ENCODE data around the gene C19orf73. TPM values are rescaled to one million over a fixed set of nuclear protein-coding genes. Genes with fewer than 3 reads are reported as not detected.

The C19orf73 gene
- total RNA-seq, 1 experiment from 2014 or later = 1.5 TPM

- POLR2A ChIA-PET (ENCODE audit: unreplicated experiment) = no interaction called here
- intact Hi-C loops (cut with micrococcal nuclease; ENCODE audit: unreplicated experiment) = no loop called here
- H3K27ac ChIP-seq = no peak overlapping the region
Observed at GRCh38 chr19:49133621-49134454, 14.9 kb upstream of the C19orf73 start.

GRCh38 chr19:49132974-49133609, 14.1 kb upstream of the C19orf73 start:
- H3K4me1 ChIP-seq (replicated peaks; ENCODE audit: insufficient read depth) = peaks cover 4% of the 10 kb centered on the region; the same call in 1 of the 2 replicates
- H3F3A ChIP-seq (ENCODE audit: insufficient read depth, low read depth) = no peaks in the 10 kb centered on the region; the same call in 1 of the 2 replicates
- no peaks in the 10 kb centered on the region for H3K36me3 ChIP-seq (ENCODE audit: low read depth)
- ChIA-PET CTCF (no interaction called here), POLR2A (ENCODE audit: unreplicated experiment) (no interaction called here)
- DNase-seq = peak in 1 of 2 experiments; percentile 11
- H3K4me3 ChIP-seq = no peak overlapping the region
- no peak overlapping the region for H3K4me2 ChIP-seq
- H3K79me2 ChIP-seq (ENCODE audit: low read depth) = no peaks in the 10 kb centered on the region
- H4K20me1 ChIP-seq (ENCODE audit: insufficient read depth) = no peaks in the 10 kb centered on the region
- H3K27ac ChIP-seq = no peak overlapping the region
- intact Hi-C loops (cut with micrococcal nuclease; ENCODE audit: unreplicated experiment) = no loop called here
- H3K9me3 ChIP-seq (ENCODE audit: insufficient read depth, low read depth) = no peaks in the 10 kb centered on the region
- BruUV-seq (replicated peaks) = no TSS peak
- H3K9me2 ChIP-seq (ENCODE audit: insufficient read depth) = no peaks in the 10 kb centered on the region
- H2AFZ ChIP-seq = no peak overlapping the region
- no peak for TF ChIP-seq EZH2 (IDR thresholded peaks at IDR 0.05; ENCODE audit: low read depth)
- TF ChIP-seq CTCF (conservative IDR thresholded peaks at IDR 0.05) = no peak
- no peaks in the 10 kb centered on the region for H3K27me3 ChIP-seq (ENCODE audit: insufficient read depth, low read depth)

More at GRCh38 chr19:49133621-49134454, 14.9 kb upstream of the C19orf73 start:
- BruUV-seq (replicated peaks) = no TSS peak
- Histone ChIP-seq H3K4me2 (no peak overlapping the region), H3K4me3 (no peak overlapping the region), H2AFZ (no peak overlapping the region), H3K27me3 (ENCODE audit: insufficient read depth, low read depth) (no peaks in the 10 kb centered on the region), H3K9me3 (ENCODE audit: insufficient read depth, low read depth) (no peaks in the 10 kb centered on the region), H3K79me2 (ENCODE audit: low read depth) (no peaks in the 10 kb centered on the region), H3K4me1 (replicated peaks; ENCODE audit: insufficient read depth) (peaks cover under 1% of the 10 kb centered on the region; the same call in 1 of the 2 replicates), H3K36me3 (ENCODE audit: low read depth) (no peaks in the 10 kb centered on the region), H3K9me2 (ENCODE audit: insufficient read depth) (no peaks in the 10 kb centered on the region), H4K20me1 (ENCODE audit: insufficient read depth) (no peaks in the 10 kb centered on the region), H3F3A (ENCODE audit: insufficient read depth, low read depth) (peaks cover 3% of the 10 kb centered on the region; the same call in 1 of the 2 replicates)
- TF ChIP-seq CTCF (conservative IDR thresholded peaks at IDR 0.05) (no peak), EZH2 (IDR thresholded peaks at IDR 0.05; ENCODE audit: low read depth) (no peak)
- peak in 1 of 2 experiments; percentile 33 for DNase-seq
- CTCF ChIA-PET = no interaction called here

GRCh38 chr19:49130325-49130724, 11.4 kb upstream of the C19orf73 start:
- H3K4me2 ChIP-seq = no peak overlapping the region
- peaks cover 11% of the 10 kb centered on the region; the same call in 1 of the 2 replicates for H3F3A ChIP-seq (ENCODE audit: insufficient read depth, low read depth)
- no peaks in the 10 kb centered on the region for H3K27me3 ChIP-seq (ENCODE audit: insufficient read depth, low read depth)
- peaks cover 12% of the 10 kb centered on the region for H3K4me1 ChIP-seq (replicated peaks; ENCODE audit: insufficient read depth)
- H3K27ac ChIP-seq = no peak overlapping the region
- H3K79me2 ChIP-seq (ENCODE audit: low read depth) = no peaks in the 10 kb centered on the region
- DNase-seq = no peak
- H2AFZ ChIP-seq = no peak overlapping the region
- H3K36me3 ChIP-seq (ENCODE audit: low read depth) = no peaks in the 10 kb centered on the region
- no peak for TF ChIP-seq CTCF (conservative IDR thresholded peaks at IDR 0.05)
- no peak for TF ChIP-seq EZH2 (IDR thresholded peaks at IDR 0.05; ENCODE audit: low read depth)
- no TSS peak for BruUV-seq (replicated peaks)
- no peaks in the 10 kb centered on the region for H3K9me2 ChIP-seq (ENCODE audit: insufficient read depth)
- intact Hi-C loops (cut with micrococcal nuclease; ENCODE audit: unreplicated experiment) = no loop called here
- ChIA-PET POLR2A (ENCODE audit: unreplicated experiment) (no interaction called here), CTCF (no interaction called here)
- no peaks in the 10 kb centered on the region for H4K20me1 ChIP-seq (ENCODE audit: insufficient read depth)
- no peaks in the 10 kb centered on the region for H3K9me3 ChIP-seq (ENCODE audit: insufficient read depth, low read depth)
- no peak overlapping the region for H3K4me3 ChIP-seq
